GM12878 (cell line): ENCODE results near the gene ITGA11. TPM values are rescaled to one million over a fixed set of nuclear protein-coding genes. Genes with fewer than 3 reads are reported as not detected.

Experiments used
- ATAC-seq: fragments of 200-7000 bp; cut with Tn5 transposase; 3 replicates; pipeline ENCODE4 v1.9.1; 2020; ENCODE audit warnings: mild to moderate bottlenecking, moderate library complexity
- BruUV-seq: library from RNA; stranded (reverse); fragments of 400-500 nt; replicated peaks from 2 replicates; lab custom pipeline; 2021; lab: Mats Ljungman, UMichigan
- CTCF ChIA-PET: fragments of 300-600 bp; sonication (Branson Sonifier 250); formaldehyde crosslinking; extraction: SDS; loops from one replicate; lab custom pipeline; 2021; ENCODE audit warnings: inconsistent platforms; lab: Yijun Ruan, JAX
- POLR2A ChIA-PET: fragments of 350-600 bp; formaldehyde crosslinking; extraction: SDS; loops from one replicate; lab custom pipeline; 2021; ENCODE audit warnings: inconsistent platforms; lab: Charles Lee
- RAD21 ChIA-PET: fragments of 300-600 bp; sonication (Branson Sonifier 250); formaldehyde crosslinking; loops from one replicate; lab custom pipeline; 2023; ENCODE audit warnings: antibody characterized with exemption; ENCODE audit not compliant: unreplicated experiment; lab: Charles Lee
- SMC1A ChIA-PET: fragments of 300-600 bp; sonication (Branson Sonifier 250); formaldehyde crosslinking; loops from one replicate; lab custom pipeline; 2023; ENCODE audit not compliant: unreplicated experiment, uncharacterized antibody; lab: Charles Lee
- DNase-seq: peaks from one replicate; pipeline ENCODE4 v3.0.0-alpha.2; 2011; ENCODE audit warnings: low read depth, low spot score
- FAIRE-seq: peaks from 3 replicates; lab custom pipeline; 2011; peaks lifted over from hg19 to GRCh38; lab: Jason Lieb, UNC
- H2AFZ ChIP-seq: 2 replicates; pipeline ENCODE4 v1.6.0; 2011; ENCODE audit warnings: low read depth, low read length, control low read depth; ENCODE audit not compliant: control insufficient read depth
- H3K27ac ChIP-seq: 2 replicates; pipeline ENCODE4 v1.5.1; 2011; ENCODE audit warnings: control low read depth; ENCODE audit not compliant: control insufficient read depth, insufficient read depth
- H3K27me3 ChIP-seq, 2 experiments: replicated peaks in 1 of 2; 2 replicates each; pipeline versions ENCODE4 v1.6.0 to v1.6.1; 2011; ENCODE audit warnings: low read length in 1 of 2; ENCODE audit not compliant: control insufficient read depth in 2 of 2, insufficient read depth in 2 of 2
- H3K36me3 ChIP-seq, 2 experiments: 2 replicates each; pipeline ENCODE4 v1.5.1; 2011; ENCODE audit warnings: low read length in 1 of 2; ENCODE audit not compliant: control insufficient read depth in 2 of 2, insufficient read depth in 2 of 2
- H3K4me1 ChIP-seq: 2 replicates; pipeline ENCODE4 v1.6.1; 2011; ENCODE audit warnings: mild to moderate bottlenecking, low read length, moderate library complexity, mixed read lengths; ENCODE audit not compliant: control insufficient read depth, insufficient read depth
- H3K4me2 ChIP-seq: 2 replicates; pipeline ENCODE4 v1.6.0; 2011; ENCODE audit warnings: control low read depth; ENCODE audit not compliant: control insufficient read depth, insufficient read depth
- H3K4me3 ChIP-seq: fragments of 200-600 bp; sonication (generic); 2 replicates; pipeline ENCODE4 v1.5.1; 2016
- H3K79me2 ChIP-seq: 2 replicates; pipeline ENCODE4 v1.6.0; 2011; ENCODE audit warnings: low read length; ENCODE audit not compliant: control insufficient read depth, insufficient read depth
- H3K9ac ChIP-seq: 2 replicates; pipeline ENCODE4 v1.8.0; 2011; ENCODE audit warnings: low read length, control low read depth, mixed read lengths; ENCODE audit not compliant: control insufficient read depth, insufficient read depth
- H3K9me3 ChIP-seq: replicated peaks from 3 replicates; pipeline ENCODE4 v1.5.1; 2011; ENCODE audit warnings: mild to moderate bottlenecking, low read length; ENCODE audit not compliant: control insufficient read depth, insufficient read depth
- H4K20me1 ChIP-seq: 2 replicates; pipeline ENCODE4 v1.6.0; 2011; ENCODE audit not compliant: control insufficient read depth, insufficient read depth
- BACH1 ChIP-seq: fragments of 450-650 bp; IDR thresholded peaks from 2 replicates; pipeline ENCODE4 v1.6.1; 2017; ENCODE audit warnings: mild to moderate bottlenecking, borderline replicate concordance
- EP300 ChIP-seq, 2 experiments: fragments of 150-350 bp in 1 of 2; IDR thresholded peaks; 2 replicates each; pipeline ENCODE4 v1.6.1; 2011 to 2012; ENCODE audit warnings: low read depth in 2 of 2, low read length in 2 of 2, borderline replicate concordance in 1 of 2, improper control_type of control experiment in 1 of 2, inconsistent platforms in 1 of 2; ENCODE audit not compliant: control insufficient read depth in 1 of 2
- EZH2 ChIP-seq: IDR thresholded peaks from 2 replicates; pipeline ENCODE4 v1.6.1; 2012; ENCODE audit warnings: low read depth, mild to moderate bottlenecking, control low read depth, inconsistent platforms, low read length, borderline replicate concordance; ENCODE audit not compliant: control insufficient read depth
- FOXM1 ChIP-seq: IDR thresholded peaks from 2 replicates; pipeline ENCODE4 v1.6.1; 2012; ENCODE audit warnings: low read depth, mild to moderate bottlenecking, inconsistent platforms, low read length, moderate library complexity
- GABPA ChIP-seq: IDR thresholded peaks from 2 replicates; pipeline ENCODE4 v1.6.1; 2014; ENCODE audit warnings: antibody characterized with exemption, low read depth, mild to moderate bottlenecking, inconsistent platforms
- IKZF2 ChIP-seq, 2 experiments: fragments of 450-650 bp; IDR thresholded peaks; 2 replicates each; pipeline ENCODE4 v1.6.1; 2017; ENCODE audit warnings: mild to moderate bottlenecking in 2 of 2, moderate library complexity in 2 of 2
- NFIC ChIP-seq: IDR thresholded peaks from 2 replicates; pipeline ENCODE4 v1.6.1; 2012; ENCODE audit warnings: low read depth, mild to moderate bottlenecking, inconsistent platforms, low read length, moderate library complexity
- NR2C2 ChIP-seq: IDR thresholded peaks from 2 replicates; pipeline ENCODE4 v1.6.1; 2011; ENCODE audit warnings: borderline replicate concordance, low read depth; ENCODE audit not compliant: control insufficient read depth, insufficient read length
- NRF1 ChIP-seq: conservative IDR thresholded peaks from 2 replicates; pipeline ENCODE4 v1.6.1; 2011; ENCODE audit warnings: mild to moderate bottlenecking, low read depth, low read length, improper control_type of control experiment
- POLR2AphosphoS2 ChIP-seq: IDR thresholded peaks from 2 replicates; pipeline ENCODE4 v1.6.1; 2011; ENCODE audit warnings: low read depth, mild to moderate bottlenecking, low read length, improper control_type of control experiment, moderate library complexity
- SP1 ChIP-seq: IDR thresholded peaks from one replicate; pipeline ENCODE4 v1.6.1; 2011; ENCODE audit warnings: low read depth, low read length
- TARDBP ChIP-seq: IDR thresholded peaks from 2 replicates; pipeline ENCODE4 v1.6.1; 2016; ENCODE audit warnings: borderline replicate concordance
- WRNIP1 ChIP-seq: IDR thresholded peaks from 2 replicates; pipeline ENCODE4 v1.6.1; 2011; ENCODE audit warnings: low read depth, low read length, improper control_type of control experiment, borderline replicate concordance
- ZZZ3 ChIP-seq: IDR thresholded peaks from 2 replicates; pipeline ENCODE4 v1.6.1; 2011; ENCODE audit warnings: low read depth; ENCODE audit not compliant: control insufficient read depth, insufficient read length
- WGBS: methylation state at CpG from one replicate; pipeline ENCODE4 v1.1.6; 2016; ENCODE audit warnings: low lambda C conversion rate; ENCODE audit not compliant: insufficient replicate concordance, insufficient coverage; ENCODE audit errors: missing lambda C conversion rate; 5-methylcytosine and 5-hydroxymethylcytosine counted together
- in situ Hi-C: fragments of 300-500 bp; cut with MboI; formaldehyde crosslinking; loops from 9 replicates; pipeline ENCODE4 v1.14.3; 2018; ENCODE audit warnings: mixed read lengths
- intact Hi-C: fragments of 100-400 bp; cut with micrococcal nuclease; formaldehyde crosslinking; loops from one replicate; pipeline ENCODE4 v1.14.2; 2022; ENCODE audit not compliant: unreplicated experiment
- polyA plus RNA-seq, 11 experiments: library from polyadenylated mRNA; depleted of rRNA in 4 of 11; unstranded in 6 of 11; stranded (reverse) in 5 of 11; fragments of >200 nt; fragmentation: Nextera tagmentation in 4 of 11; fragmentation: Illumina TruSeq in 1 of 11; extraction: Ambion mirVana in 4 of 11; extraction: Trizol in 1 of 11; gene quantifications; 1 replicate in 1 of 11; 2 replicates in 10 of 11; pipeline versions ENCODE4 v1.2.1 to v1.2.3, GENCODE V29; 2011 to 2016; ENCODE audit warnings: inconsistent platforms in 2 of 11, missing spikeins in 2 of 11, low read depth in 1 of 11
- total RNA-seq, 4 experiments: library from RNA; depleted of rRNA in 3 of 4; stranded (reverse); fragments of >200 nt in 3 of 4; fragmentation: Illumina TruSeq in 1 of 4; extraction: Trizol in 1 of 4; gene quantifications; 2 replicates each; pipeline versions ENCODE4 v1.2.1 to v1.2.3, GENCODE V29; 2013 to 2021
- TF ChIP-seq, protein P1 (sequence below): fragments of 450-650 bp; IDR thresholded peaks from 2 replicates; pipeline ENCODE4 v1.6.1; 2017; ENCODE audit warnings: mild to moderate bottlenecking, low read depth, inconsistent platforms; ENCODE audit not compliant: poor library complexity, severe bottlenecking
- TF ChIP-seq, protein P2 (sequence below): fragments of 450-650 bp; IDR thresholded peaks from 2 replicates; pipeline ENCODE4 v1.6.1; 2014; ENCODE audit warnings: mild to moderate bottlenecking

Gene ITGA11
- total and polyA plus RNA-seq, 10 of the 15 experiments (the other 5 are each of a cell fraction or from before 2014, with no cell fraction given) = under 0.01 to 0.36 (median 0.13) TPM; not detected in 1

DNA sequence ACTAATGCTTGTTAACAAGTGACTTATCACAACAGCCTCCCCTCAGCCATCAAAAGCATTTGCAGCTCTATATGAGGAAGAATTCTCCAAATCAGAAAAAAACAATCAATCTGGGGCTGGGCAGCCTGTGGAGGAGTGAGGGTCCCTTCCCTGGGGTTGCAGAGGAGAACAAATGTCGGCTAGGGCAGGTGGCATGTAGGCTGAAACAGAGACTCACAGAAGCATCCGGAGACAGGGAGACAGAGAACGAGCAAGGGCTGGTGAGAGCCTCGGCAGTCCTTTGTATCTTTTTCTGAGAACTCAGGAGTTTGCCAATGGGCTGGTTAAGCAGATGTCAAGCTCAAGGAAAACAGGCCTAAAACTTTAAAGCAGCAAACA is 15.8 kb downstream of the ITGA11 start:
- H3K4me2 ChIP-seq = no peak overlapping the region
- 18% methylated on average over 4 of the region's 4 CpGs for WGBS
- no peak for TF ChIP-seq NR2C2
- no peak for TF ChIP-seq NRF1
- TF ChIP-seq GABPA = no peak
- no peak for TF ChIP-seq BACH1
- TF ChIP-seq, protein P1, sequence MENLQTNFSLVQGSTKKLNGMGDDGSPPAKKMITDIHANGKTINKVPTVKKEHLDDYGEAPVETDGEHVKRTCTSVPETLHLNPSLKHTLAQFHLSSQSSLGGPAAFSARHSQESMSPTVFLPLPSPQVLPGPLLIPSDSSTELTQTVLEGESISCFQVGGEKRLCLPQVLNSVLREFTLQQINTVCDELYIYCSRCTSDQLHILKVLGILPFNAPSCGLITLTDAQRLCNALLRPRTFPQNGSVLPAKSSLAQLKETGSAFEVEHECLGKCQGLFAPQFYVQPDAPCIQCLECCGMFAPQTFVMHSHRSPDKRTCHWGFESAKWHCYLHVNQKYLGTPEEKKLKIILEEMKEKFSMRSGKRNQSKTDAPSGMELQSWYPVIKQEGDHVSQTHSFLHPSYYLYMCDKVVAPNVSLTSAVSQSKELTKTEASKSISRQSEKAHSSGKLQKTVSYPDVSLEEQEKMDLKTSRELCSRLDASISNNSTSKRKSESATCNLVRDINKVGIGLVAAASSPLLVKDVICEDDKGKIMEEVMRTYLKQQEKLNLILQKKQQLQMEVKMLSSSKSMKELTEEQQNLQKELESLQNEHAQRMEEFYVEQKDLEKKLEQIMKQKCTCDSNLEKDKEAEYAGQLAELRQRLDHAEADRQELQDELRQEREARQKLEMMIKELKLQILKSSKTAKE = no peak
- TF ChIP-seq, protein P2, sequence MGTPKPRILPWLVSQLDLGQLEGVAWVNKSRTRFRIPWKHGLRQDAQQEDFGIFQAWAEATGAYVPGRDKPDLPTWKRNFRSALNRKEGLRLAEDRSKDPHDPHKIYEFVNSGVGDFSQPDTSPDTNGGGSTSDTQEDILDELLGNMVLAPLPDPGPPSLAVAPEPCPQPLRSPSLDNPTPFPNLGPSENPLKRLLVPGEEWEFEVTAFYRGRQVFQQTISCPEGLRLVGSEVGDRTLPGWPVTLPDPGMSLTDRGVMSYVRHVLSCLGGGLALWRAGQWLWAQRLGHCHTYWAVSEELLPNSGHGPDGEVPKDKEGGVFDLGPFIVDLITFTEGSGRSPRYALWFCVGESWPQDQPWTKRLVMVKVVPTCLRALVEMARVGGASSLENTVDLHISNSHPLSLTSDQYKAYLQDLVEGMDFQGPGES = no peak
- TF ChIP-seq WRNIP1 = no peak
- no peak for TF ChIP-seq EP300 (IDR thresholded peaks at IDR 0.05; ENCODE audit: borderline replicate concordance in 1 of 2, control insufficient read depth in 1 of 2, low read depth in 2 of 2, low read length in 2 of 2)
- TF ChIP-seq IKZF2 (IDR thresholded peaks at IDR 0.05) = no peak
- no peak for TF ChIP-seq EZH2
- no peak for TF ChIP-seq NFIC
- TF ChIP-seq FOXM1 = no peak
- no peak for TF ChIP-seq SP1
- TF ChIP-seq TARDBP = no peak
- TF ChIP-seq ZZZ3 = no peak
- TF ChIP-seq POLR2AphosphoS2 = no peak
- TF ChIP-seq, all 136 proteins: peak for 0
- CTCF ChIA-PET = no interaction called here
- no peak for DNase-seq
- Histone ChIP-seq H3K4me1 (no peaks in the 10 kb centered on the region), H3K27ac (no peak overlapping the region), H3K36me3 (no peaks in the 10 kb centered on the region), H3K9ac (no peak overlapping the region), H3K27me3 (no peaks in the 10 kb centered on the region), H2AFZ (no peak overlapping the region), H3K9me3 (no peaks in the 10 kb centered on the region), H3K4me3 (no peak overlapping the region), H4K20me1 (no peaks in the 10 kb centered on the region), H3K79me2 (no peaks in the 10 kb centered on the region)
- intact Hi-C loops (no loop called here), in situ Hi-C loops (no loop called here)
- no peak for ATAC-seq
- RAD21 ChIA-PET = no interaction called here
- SMC1A ChIA-PET = no interaction called here
- POLR2A ChIA-PET = no interaction called here
- no peak for FAIRE-seq
- BruUV-seq = no TSS peak
